OCI-LY1 (cell line): Measurements from ENCODE around the gene SAMD9.

Source experiments
- CTCF ChIP-seq: fragments of 200-600 bp; sonication (generic), shearing (Covaris generic); IDR thresholded peaks from 2 replicates; pipeline ENCODE4 v1.5.1; 2017; ENCODE audit warnings: mild to moderate bottlenecking, antibody characterized with exemption, low read length, moderate library complexity, mixed read lengths
- EZH2 ChIP-seq: fragments of 200-600 bp; sonication (generic), shearing (Covaris generic); IDR thresholded peaks from 2 replicates; pipeline ENCODE4 v1.8.0; 2017; ENCODE audit warnings: borderline replicate concordance, mixed run types, mild to moderate bottlenecking, antibody characterized with exemption, low read length, moderate library complexity, mixed read lengths

GRCh38 chr7:93145354-93145753, 27.6 kb upstream of the SAMD9 start:
- TF ChIP-seq EZH2 (no peak), CTCF (no peak)
